ENCODE measurements around the gene ZSCAN23.
"Not testable (repeated sequence)": the region's sequence is repeated elsewhere in the genome, so short reads cannot be mapped to it uniquely, and the experiment has no call there.

DNA sequence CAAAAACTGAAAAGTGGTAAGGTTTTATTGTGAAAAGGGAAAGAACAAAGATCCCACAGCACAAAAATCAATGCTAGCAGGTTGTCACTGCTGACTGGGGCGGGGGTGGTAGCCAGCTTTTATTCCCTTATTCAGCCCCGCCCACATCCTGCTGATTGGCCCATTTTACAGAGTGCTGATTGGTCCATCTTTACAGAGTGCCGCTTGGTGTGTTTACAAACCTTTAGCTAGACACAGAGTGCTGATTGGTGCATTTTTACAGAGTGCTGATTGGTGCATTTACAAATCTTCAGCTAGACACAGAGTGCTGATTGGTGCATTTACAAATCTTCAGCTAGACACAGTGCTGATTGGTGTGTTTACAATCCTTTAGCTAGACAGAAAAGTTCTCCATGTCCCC is 1.5 kb upstream of the ZSCAN23 start:
- TF ChIP-seq, protein P1, sequence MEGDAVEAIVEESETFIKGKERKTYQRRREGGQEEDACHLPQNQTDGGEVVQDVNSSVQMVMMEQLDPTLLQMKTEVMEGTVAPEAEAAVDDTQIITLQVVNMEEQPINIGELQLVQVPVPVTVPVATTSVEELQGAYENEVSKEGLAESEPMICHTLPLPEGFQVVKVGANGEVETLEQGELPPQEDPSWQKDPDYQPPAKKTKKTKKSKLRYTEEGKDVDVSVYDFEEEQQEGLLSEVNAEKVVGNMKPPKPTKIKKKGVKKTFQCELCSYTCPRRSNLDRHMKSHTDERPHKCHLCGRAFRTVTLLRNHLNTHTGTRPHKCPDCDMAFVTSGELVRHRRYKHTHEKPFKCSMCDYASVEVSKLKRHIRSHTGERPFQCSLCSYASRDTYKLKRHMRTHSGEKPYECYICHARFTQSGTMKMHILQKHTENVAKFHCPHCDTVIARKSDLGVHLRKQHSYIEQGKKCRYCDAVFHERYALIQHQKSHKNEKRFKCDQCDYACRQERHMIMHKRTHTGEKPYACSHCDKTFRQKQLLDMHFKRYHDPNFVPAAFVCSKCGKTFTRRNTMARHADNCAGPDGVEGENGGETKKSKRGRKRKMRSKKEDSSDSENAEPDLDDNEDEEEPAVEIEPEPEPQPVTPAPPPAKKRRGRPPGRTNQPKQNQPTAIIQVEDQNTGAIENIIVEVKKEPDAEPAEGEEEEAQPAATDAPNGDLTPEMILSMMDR (IDR thresholded peaks at IDR 0.05): not testable (repeated sequence)
- not testable (repeated sequence) for TF ChIP-seq POLR2AphosphoS5 (IDR thresholded peaks at IDR 0.05; ENCODE audit: low read depth, low read length); RCOR1 (IDR thresholded peaks at IDR 0.05; ENCODE audit: low read length)
- TF ChIP-seq, protein P2, sequence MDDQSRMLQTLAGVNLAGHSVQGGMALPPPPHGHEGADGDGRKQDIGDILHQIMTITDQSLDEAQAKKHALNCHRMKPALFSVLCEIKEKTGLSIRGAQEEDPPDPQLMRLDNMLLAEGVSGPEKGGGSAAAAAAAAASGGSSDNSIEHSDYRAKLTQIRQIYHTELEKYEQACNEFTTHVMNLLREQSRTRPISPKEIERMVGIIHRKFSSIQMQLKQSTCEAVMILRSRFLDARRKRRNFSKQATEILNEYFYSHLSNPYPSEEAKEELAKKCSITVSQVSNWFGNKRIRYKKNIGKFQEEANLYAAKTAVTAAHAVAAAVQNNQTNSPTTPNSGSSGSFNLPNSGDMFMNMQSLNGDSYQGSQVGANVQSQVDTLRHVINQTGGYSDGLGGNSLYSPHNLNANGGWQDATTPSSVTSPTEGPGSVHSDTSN (IDR thresholded peaks at IDR 0.05): not testable (repeated sequence)

Measured in SK-N-SH (cell line).